Hepatocyte (in vitro differentiated cells): ENCODE data around the gene INPP4B.

Experiments
- EZH2phosphoT487 ChIP-seq: fragments of 200-600 bp; sonication (generic); IDR thresholded peaks from one replicate; pipeline ENCODE4 v1.6.1; 2018; ENCODE audit warnings: antibody characterized with exemption, mild to moderate bottlenecking, low read depth, moderate library complexity; ENCODE audit not compliant: unreplicated experiment, severe bottlenecking
- TF ChIP-seq, protein P1 (sequence below): fragments of 200-600 bp; sonication (generic); IDR thresholded peaks from 2 replicates; pipeline ENCODE4 v1.5.1; 2016; ENCODE audit warnings: antibody characterized with exemption, mild to moderate bottlenecking; ENCODE audit not compliant: poor library complexity

DNA sequence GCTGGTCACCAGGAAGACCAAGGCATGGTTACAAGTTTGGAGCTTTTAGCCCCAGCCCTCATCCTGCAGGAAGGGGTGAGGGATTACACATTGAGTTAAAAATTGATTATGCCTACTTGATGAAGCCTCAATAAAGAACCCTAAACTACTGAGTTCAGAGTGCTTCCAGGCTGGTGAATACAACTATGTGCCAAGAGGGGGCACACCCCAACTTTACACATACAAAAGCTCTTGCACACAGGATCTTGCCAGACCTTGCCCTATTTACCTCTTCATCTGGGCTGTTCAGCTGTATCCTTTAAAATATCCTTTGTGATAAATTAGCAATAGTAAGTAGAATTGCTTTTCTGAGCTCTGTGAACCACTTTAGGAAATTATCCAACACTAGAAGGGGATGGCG lies 489.3 kb downstream of the INPP4B start:
- TF ChIP-seq, protein P1, sequence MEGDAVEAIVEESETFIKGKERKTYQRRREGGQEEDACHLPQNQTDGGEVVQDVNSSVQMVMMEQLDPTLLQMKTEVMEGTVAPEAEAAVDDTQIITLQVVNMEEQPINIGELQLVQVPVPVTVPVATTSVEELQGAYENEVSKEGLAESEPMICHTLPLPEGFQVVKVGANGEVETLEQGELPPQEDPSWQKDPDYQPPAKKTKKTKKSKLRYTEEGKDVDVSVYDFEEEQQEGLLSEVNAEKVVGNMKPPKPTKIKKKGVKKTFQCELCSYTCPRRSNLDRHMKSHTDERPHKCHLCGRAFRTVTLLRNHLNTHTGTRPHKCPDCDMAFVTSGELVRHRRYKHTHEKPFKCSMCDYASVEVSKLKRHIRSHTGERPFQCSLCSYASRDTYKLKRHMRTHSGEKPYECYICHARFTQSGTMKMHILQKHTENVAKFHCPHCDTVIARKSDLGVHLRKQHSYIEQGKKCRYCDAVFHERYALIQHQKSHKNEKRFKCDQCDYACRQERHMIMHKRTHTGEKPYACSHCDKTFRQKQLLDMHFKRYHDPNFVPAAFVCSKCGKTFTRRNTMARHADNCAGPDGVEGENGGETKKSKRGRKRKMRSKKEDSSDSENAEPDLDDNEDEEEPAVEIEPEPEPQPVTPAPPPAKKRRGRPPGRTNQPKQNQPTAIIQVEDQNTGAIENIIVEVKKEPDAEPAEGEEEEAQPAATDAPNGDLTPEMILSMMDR: no peak
- no peak for TF ChIP-seq EZH2phosphoT487
